Fibroblast of peridontal ligament (primary cell): Measurements from ENCODE around the gene PCDHB9.
"Not testable (repeated sequence)": the region's sequence is repeated elsewhere in the genome, so short reads cannot be mapped to it uniquely, and the experiment has no call there.

Source experiments
- DNase-seq: peaks from one replicate; pipeline ENCODE4 v3.0.0-alpha.2; 2010; ENCODE audit errors: extremely low read depth

Gene PCDHB9

DNA sequence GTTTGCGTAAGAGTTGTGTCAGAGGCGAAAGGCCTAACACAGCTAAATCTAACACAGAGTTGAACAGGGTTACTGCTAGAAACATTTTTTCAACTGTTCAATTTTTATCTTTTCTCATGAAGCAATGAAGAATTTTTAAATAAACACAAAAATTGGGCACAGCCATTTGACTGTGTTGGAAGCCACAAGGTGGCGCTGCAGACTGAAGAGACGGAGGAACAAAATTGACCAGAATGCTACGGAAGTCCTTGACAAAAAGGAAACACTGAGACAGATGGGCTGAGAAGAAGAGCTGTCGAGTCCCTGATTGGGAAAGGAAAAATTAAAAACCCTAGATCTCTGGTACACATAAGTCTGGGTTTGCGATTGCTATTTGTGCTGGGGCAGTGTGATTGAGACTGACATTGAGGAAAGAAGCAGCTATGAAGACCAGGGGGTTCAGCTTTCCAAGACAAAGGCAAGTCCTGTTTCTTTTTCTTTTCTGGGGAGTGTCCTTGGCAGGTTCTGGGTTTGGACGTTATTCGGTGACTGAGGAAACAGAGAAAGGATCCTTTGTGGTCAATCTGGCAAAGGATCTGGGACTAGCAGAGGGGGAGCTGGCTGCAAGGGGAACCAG lies at the start of gene PCDHB9:
Gene PCDHB9, plus strand, starts transcription at position 265 of the 616 bp plus-strand sequence. Its CDS starts 158 bp downstream, at position 423.
- DNase-seq, result peak; percentile 6

DNA sequence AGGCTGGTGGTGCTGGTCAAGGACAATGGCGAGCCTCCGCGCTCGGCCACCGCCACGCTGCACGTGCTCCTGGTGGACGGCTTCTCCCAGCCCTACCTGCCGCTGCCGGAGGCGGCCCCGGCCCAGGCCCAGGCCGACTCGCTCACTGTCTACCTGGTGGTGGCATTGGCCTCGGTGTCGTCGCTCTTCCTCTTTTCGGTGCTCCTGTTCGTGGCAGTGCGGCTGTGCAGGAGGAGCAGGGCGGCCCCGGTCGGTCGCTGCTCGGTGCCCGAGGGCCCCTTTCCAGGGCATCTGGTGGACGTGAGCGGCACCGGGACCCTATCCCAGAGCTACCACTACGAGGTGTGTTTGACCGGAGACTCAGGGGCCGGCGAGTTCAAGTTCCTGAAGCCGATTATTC lies 49.6 kb upstream of the PCDHB9 start:
- not testable (repeated sequence) for DNase-seq

DNA sequence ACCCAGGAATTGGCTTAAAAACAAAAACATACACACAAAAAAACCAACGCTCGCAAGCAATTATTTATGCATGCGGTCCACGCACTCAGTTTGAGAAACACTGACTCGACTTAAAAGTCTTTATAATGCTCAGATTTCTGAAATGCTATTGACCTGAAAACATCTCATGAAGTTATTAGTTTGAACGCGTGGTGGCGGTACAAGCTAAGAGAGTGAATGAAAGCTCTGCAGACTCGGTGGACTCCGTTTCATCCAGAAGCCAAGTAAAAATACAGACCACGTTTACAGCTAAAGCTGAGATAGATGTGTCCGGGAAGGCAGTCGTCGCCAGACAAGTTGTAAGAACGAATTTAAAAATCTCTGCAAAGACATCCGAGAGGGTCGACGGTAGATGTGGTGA lies 37.1 kb upstream of the PCDHB9 start, which contains the start of gene PCDHB6:
Gene PCDHB6, plus strand, starts transcription at position 246 of the 400 bp plus-strand sequence. CDS start 201 bp downstream, outside the sequence.
- DNase-seq, result peak; percentile 2

DNA sequence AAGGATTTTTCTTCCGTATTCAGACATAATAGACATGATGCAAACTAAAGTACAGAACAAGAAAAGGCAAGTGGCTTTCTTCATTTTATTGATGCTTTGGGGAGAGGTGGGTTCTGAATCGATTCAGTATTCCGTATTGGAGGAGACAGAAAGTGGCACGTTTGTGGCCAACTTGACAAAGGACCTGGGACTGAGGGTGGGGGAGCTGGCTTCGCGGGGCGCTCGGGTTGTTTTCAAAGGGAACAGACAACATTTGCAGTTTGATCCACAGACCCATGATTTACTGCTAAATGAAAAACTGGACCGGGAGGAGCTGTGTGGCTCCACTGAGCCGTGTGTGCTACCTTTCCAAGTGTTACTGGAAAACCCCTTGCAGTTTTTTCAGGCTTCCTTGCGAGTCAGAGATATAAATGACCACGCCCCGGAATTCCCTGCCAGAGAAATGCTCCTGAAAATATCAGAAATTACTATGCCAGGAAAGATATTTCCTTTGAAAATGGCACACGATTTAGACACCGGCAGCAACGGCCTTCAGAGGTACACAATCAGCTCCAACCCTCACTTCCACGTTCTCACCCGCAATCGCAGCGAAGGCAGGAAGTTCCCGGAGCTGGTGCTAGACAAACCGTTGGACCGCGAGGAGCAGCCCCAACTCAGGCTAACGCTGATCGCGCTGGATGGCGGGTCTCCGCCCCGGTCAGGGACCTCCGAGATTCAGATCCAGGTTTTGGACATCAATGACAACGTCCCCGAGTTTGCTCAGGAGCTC lies 36.6 kb upstream of the PCDHB9 start:
- DNase-seq, result no peak

DNA sequence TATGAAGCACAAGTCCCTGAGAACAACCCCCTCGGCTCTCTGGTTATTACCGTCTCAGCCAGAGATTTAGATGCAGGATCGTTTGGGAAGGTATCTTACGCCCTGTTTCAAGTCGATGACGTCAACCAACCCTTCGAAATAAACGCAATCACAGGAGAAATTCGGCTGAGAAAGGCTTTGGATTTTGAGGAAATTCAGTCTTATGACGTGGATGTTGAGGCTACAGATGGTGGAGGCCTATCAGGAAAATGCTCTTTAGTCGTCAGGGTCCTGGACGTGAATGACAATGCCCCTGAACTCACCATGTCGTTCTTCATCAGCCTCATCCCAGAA lies 36.0 kb upstream of the PCDHB9 start:
- no peak for DNase-seq

DNA sequence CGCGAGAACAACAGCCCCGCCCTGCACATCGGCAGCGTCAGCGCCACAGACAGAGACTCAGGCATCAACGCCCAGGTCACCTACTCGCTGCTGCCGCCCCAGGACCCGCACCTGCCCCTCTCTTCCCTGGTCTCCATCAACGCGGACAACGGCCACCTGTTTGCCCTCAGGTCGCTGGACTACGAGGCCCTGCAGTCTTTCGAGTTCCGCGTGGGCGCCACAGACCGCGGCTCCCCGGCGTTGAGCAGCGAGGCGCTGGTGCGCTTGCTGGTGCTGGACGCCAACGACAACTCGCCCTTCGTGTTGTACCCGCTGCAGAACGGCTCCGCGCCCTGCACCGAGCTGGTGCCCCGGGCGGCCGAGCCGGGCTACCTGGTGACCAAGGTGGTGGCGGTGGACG lies 35.3 kb upstream of the PCDHB9 start:
- DNase-seq, result not testable (repeated sequence)

DNA sequence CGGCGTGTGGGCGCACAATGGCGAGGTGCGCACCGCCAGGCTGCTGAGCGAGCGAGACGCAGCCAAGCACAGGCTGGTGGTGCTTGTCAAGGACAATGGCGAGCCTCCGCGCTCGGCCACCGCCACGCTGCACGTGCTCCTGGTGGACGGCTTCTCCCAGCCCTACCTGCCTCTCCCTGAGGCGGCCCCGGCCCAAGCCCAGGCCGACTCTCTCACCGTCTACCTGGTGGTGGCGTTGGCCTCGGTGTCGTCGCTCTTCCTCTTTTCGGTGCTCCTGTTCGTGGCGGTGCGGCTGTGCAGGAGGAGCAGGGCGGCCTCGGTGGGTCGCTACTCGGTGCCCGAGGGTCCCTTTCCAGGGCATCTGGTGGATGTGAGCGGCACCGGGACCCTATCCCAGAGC lies 34.9 kb upstream of the PCDHB9 start:
- not testable (repeated sequence) for DNase-seq

DNA sequence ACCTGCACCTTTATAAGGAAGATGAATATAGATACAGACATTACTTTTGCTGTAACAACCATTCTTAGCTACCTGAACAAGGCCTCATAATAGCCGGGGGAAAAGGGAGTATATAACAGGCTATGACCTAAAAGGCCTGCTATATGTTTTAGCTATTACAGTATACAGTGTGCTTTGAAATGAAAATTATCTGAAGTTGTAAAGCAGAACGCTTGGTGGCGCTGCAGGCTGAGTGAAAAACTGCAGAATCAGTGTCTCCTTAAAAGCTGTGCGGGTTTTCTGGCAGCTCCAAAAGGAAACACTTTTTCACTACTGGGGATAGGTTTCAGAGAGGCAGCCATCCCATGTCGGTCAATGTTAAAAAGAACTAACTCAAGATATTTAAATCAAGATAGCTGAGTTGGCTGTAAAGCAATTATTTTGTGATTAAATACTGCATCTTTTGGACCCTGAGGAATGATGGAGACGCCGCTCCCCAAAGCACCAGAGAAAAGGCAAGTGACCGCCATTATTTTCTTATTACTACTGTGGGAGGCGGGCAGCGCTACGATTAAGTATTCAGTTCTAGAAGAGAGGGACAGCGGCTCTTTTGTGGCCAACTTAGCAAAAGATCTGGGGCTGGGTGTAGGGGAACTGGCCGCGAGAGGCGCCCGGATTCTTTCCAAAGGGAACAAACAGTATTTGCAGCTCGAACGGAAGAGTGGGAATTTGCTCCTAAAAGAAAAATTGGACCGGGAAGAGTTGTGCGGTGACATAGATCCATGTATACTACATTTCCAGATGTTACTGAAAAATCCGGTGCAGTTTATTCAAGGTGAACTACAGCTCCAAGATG lies 31.2 kb upstream of the PCDHB9 start:
- DNase-seq, result no peak

DNA sequence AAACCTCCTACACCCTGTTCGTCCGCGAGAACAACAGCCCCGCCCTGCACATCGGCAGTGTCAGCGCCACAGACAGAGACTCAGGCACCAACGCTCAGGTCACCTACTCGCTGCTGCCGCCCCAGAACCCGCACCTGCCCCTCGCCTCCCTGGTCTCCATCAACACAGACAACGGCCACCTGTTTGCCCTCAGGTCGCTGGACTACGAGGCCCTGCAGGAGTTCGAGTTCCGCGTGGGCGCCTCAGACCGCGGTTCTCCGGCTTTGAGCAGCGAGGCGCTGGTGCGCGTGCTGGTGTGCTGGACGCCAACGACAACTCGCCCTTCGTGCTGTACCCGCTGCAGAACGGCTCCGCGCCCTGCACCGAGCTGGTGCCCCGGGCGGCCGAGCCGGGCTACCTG lies 29.6 kb upstream of the PCDHB9 start:
- DNase-seq, result not testable (repeated sequence)

DNA sequence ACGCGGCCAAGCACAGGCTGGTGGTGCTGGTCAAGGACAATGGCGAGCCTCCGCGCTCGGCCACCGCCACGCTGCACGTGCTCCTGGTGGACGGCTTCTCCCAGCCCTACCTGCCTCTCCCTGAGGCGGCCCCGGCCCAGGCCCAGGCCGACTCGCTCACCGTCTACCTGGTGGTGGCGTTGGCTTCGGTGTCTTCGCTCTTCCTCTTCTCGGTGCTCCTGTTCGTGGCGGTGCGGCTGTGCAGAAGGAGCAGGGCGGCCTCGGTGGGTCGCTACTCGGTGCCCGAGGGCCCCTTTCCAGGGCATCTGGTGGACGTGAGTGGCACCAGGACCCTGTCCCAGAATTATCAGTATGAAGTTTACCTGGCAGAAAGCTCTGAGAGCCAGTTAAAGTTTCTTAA lies 29.1 kb upstream of the PCDHB9 start:
- DNase-seq, result not testable (repeated sequence)

DNA sequence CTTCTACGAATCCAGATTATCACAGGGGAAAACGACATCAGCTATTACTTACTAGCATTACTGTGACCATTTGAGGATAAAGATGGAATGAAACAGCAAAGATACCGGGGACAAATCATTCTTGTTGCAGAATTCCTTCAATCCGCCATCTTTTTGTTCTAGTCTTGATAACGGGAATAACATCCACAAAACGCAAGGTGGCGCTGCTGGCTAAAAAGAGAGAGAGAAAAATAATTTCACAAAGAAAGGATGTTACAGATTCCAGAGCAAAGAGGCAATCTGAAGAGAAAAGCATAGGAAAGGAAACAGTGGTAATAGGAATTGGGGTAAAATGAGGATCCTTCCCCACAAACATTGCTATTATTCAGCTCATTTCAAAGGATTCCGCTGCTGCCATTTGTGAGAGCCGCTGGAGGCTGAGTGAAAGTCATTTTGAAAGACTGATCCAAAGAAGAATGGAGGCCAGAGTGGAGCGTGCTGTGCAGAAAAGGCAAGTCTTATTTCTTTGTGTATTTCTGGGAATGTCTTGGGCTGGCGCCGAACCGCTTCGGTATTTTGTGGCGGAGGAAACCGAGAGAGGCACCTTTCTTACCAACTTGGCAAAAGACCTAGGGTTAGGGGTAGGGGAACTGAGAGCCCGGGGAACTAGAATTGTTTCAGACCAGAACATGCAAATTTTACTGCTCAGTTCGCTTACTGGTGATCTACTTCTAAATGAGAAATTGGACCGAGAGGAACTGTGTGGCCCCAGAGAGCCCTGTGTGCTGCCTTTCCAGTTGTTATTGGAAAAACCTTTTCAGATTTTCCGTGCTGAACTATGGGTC lies 14.4 kb upstream of the PCDHB9 start, which contains the start of gene PCDHB7:
Gene PCDHB7, plus strand, starts transcription at position 264 of the 824 bp plus-strand sequence. Its CDS starts 192 bp downstream, at position 456.
- DNase-seq, result peak; percentile 25

DNA sequence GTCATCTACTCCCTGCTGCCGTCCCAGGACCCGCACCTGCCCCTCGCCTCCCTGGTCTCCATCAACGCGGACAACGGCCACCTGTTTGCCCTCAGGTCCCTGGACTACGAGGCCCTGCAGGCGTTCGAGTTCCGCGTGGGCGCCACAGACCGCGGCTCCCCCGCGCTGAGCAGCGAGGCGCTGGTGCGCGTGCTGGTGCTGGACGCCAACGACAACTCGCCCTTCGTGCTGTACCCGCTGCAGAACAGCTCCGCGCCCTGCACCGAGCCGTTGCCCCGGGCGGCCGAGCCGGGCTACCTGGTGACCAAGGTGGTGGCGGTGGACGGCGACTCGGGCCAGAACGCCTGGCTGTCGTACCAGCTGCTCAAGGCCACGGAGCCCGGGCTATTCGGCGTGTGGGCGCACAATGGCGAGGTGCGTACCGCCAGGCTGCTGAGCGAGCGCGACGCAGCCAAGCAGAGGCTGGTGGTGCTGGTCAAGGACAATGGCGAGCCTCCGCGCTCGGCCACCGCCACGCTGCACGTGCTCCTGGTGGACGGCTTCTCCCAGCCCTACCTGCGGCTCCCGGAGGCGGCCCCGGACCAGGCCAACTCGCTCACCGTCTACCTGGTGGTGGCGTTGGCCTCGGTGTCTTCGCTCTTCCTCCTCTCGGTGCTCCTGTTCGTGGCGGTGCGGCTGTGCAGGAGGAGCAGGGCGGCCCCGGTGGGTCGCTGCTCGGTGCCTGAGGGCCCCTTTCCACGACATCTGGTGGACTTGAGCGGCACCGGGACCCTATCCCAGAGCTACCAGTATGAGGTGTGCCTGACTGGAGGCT lies 12.5 kb upstream of the PCDHB9 start:
- not testable (repeated sequence) for DNase-seq

DNA sequence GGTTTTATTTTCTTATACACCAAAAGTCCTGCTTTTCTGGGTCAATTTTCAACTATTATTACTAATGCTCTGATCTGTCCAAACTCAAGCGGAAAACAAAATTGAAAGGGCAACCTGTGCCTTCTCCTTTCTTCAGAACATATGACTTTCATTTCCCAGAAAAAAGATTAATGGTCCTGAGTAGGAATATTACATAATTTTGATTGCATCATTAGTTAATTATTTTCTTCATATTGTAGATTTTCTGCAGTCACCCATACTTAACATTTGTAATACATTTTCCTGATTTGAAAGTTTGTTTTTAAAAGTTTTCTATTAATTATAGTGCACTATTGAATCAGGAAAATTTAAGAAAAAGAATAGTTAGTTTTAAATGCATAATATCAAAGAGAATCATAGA lies 11.0 kb upstream of the PCDHB9 start:
- no peak for DNase-seq

DNA sequence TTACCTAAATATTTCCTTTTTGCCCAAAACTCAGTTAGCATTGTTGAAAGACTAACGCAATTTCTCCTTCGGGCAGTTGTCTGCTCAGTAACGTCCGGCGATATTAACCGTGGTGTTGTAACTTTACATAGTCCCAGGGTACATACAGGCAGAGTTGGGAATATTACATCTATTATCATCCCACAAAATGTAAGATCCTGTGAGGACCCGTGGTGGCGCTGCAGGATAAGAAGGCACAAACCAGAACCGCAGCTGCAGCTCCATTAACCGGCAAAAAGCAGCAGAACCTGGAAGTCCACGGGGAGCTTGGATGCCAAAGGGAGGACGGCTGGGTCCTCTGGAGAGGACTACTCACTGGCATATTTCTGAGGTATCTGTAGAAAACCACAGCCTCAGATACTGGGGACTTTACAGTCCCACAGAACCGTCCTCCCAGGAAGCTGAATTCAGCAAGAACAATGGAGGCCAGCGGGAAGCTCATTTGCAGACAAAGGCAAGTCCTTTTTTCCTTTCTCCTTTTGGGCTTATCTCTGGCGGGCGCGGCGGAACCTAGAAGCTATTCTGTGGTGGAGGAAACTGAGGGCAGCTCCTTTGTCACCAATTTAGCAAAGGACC lies 9.3 kb upstream of the PCDHB9 start, which contains the start of gene PCDHB8:
Gene PCDHB8, plus strand, starts transcription at position 214 of the 615 bp plus-strand sequence. Its CDS starts 245 bp downstream, at position 459.
- not testable (repeated sequence) for DNase-seq

DNA sequence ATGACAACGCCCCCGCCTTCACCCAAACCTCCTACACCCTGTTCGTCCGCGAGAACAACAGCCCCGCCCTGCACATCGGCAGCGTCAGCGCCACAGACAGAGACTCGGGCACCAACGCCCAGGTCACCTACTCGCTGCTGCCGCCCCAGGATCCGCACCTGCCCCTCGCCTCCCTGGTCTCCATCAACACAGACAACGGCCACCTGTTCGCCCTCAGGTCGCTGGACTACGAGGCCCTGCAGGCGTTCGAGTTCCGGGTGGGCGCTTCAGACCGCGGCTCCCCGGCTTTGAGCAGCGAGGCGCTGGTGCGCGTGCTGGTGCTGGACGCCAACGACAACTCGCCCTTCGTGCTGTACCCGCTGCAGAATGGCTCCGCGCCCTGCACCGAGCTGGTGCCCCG lies 7.6 kb upstream of the PCDHB9 start:
- DNase-seq, result not testable (repeated sequence)

DNA sequence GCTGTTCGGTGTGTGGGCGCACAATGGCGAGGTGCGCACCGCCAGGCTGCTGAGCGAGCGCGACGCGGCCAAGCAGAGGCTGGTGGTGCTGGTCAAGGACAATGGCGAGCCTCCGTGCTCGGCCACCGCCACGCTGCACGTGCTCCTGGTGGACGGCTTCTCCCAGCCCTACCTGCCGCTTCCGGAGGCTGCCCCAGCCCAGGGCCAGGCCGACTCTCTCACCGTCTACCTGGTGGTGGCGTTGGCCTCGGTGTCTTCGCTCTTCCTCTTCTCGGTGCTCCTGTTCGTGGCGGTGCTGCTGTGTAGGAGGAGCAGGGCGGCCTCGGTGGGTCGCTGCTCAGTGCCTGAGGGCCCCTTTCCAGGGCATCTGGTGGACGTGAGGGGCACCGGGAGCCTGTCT lies 7.1 kb upstream of the PCDHB9 start:
- not testable (repeated sequence) for DNase-seq

DNA sequence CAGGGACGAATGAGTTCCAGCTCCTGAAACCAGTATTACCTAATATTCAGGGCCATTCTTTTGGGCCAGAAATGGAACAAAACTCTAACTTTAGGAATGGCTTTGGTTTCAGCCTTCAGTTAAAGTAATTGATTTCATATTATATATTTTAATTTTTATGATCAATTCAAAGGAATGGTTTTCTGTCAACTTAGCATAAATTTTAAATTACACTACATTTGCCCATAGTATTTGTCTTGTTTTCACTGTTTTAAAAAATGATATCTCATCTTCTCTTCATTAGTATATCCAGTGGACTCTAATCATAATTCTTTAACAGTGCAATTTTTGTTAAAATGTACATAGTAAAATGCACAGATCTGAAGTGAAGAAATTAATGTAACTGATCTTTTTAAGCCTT lies 6.6 kb upstream of the PCDHB9 start:
- DNase-seq, result no peak

DNA sequence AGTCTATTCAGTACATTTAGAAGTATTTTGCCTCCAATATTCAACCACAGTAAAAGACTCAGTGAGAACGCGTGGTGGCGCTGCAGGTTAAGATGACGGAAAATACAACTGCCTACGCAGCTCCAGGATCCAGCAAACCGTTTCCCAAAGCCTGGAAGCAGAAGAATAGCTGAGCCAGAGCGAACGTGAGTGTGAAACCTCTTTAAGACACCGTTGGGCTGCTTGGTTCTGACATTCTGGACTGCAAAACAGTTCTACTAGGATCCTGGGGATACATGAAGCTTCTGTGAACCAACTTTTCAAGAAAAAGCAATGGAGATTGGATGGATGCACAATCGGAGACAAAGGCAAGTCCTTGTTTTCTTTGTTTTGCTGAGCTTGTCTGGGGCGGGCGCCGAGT lies 4.7 kb upstream of the PCDHB9 start, which contains the start of gene PCDHB16:
Gene PCDHB16, plus strand, starts transcription at position 140 of the 400 bp plus-strand sequence. Its CDS starts 173 bp downstream, at position 313.
- peak; percentile 35 for DNase-seq

DNA sequence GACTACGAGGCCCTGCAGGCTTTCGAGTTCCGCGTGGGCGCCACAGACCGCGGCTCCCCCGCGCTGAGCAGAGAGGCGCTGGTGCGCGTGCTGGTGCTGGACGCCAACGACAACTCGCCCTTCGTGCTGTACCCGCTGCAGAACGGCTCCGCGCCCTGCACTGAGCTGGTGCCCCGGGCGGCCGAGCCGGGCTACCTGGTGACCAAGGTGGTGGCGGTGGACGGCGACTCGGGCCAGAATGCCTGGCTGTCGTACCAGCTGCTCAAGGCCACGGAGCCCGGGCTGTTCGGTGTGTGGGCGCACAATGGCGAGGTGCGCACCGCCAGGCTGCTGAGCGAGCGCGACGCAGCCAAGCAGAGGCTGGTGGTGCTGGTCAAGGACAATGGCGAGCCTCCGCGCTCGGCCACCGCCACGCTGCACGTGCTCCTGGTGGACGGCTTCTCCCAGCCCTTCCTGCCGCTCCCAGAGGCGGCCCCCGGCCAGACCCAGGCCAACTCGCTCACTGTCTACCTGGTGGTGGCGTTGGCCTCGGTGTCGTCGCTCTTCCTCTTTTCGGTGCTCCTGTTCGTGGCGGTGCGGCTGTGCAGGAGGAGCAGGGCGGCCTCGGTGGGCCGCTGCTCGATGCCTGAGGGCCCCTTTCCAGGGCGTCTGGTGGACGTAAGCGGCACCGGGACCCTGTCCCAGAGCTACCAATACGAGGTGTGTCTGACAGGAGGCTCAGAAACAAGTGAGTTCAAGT lies 2.7 kb upstream of the PCDHB9 start:
- DNase-seq, result not testable (repeated sequence)
